Prostate gland (tissue), 2 donors: ENCODE results near the gene PRAME. TPM values are rescaled to one million over a fixed set of nuclear protein-coding genes. Genes with fewer than 3 reads are reported as not detected.
"Not testable (repeated sequence)": the region's sequence is repeated elsewhere in the genome, so short reads cannot be mapped to it uniquely, and the experiment has no call there.

Experiments used
- DNase-seq: peaks from one replicate; pipeline ENCODE4 v3.0.0-alpha.2; 2019; ENCODE audit warnings: low spot score
- H3K27ac ChIP-seq, 2 donors: fragments of 200-600 bp; sonication (generic); 2 replicates each; pipeline ENCODE4 v1.5.1; 2017 to 2019
- H3K27me3 ChIP-seq: fragments of 200-600 bp; sonication (generic); replicated peaks from 2 replicates; pipeline ENCODE4 v1.5.1; 2019; ENCODE audit not compliant: insufficient read depth
- H3K36me3 ChIP-seq, 2 donors: fragments of 200-600 bp; sonication (generic); 1 replicate in 1 of 2; 2 replicates in 1 of 2; pipeline versions ENCODE4 v1.5.1 to v1.8.1; 2017 to 2019
- H3K4me1 ChIP-seq: fragments of 200-600 bp; sonication (generic); replicated peaks from 2 replicates; pipeline ENCODE4 v1.5.1; 2019
- H3K4me3 ChIP-seq, 2 donors: fragments of 200-600 bp; sonication (generic); 2 replicates each; pipeline ENCODE4 v1.5.1; 2017 to 2019
- H3K9me3 ChIP-seq: fragments of 200-600 bp; sonication (generic); 2 replicates; pipeline ENCODE4 v1.5.1; 2017
- CTCF ChIP-seq, 4 experiments: fragments of 200-600 bp in 2 of 4; fragments of 450-650 bp in 2 of 4; sonication (generic) in 2 of 4; IDR thresholded peaks; 1 replicate in 3 of 4; 2 replicates in 1 of 4; pipeline ENCODE4 v1.5.1; 2016 to 2019; ENCODE audit warnings: antibody characterized with exemption in 4 of 4, mild to moderate bottlenecking in 2 of 4, moderate library complexity in 2 of 4
- POLR2A ChIP-seq: fragments of 450-650 bp; IDR thresholded peaks from one replicate; pipeline ENCODE4 v1.6.1; 2016; ENCODE audit warnings: antibody characterized with exemption, mild to moderate bottlenecking
- POLR2AphosphoS5 ChIP-seq: sonication (generic); formaldehyde crosslinking; IDR thresholded peaks from one replicate; pipeline ENCODE4 v1.6.1; 2017; ENCODE audit warnings: antibody characterized with exemption
- WGBS: methylation state at CpG from one replicate; pipeline ENCODE4 v1.1.5; 2018; 5-methylcytosine and 5-hydroxymethylcytosine counted together
- intact Hi-C: fragments of 100-400 bp; cut with DNase I; formaldehyde crosslinking; loops from one replicate; pipeline ENCODE4 v1.14.2; 2022
- total RNA-seq, 2 donors: library from RNA; depleted of rRNA; stranded (reverse); fragments of >200 nt; gene quantifications; one replicate each; pipeline ENCODE4 v1.1.0, GENCODE V29; 2016

The PRAME gene
- total RNA-seq, 2 donors from 2014 or later: 103 TPM; not detected in 1

- DNase-seq: no peak
- Histone ChIP-seq H3K4me1 (no peaks in the 10 kb centered on the region), H3K9me3 (no peaks in the 10 kb centered on the region), H3K4me3 (no peak overlapping the region), H3K36me3 (no peaks in the 10 kb centered on the region), H3K27ac (no peak overlapping the region), H3K27me3 (no peaks in the 10 kb centered on the region)
- WGBS: 69% methylated on average over 4 of the region's 4 CpGs
- intact Hi-C loops: no loop called here
- TF ChIP-seq POLR2AphosphoS5: no peak
- no peak for TF ChIP-seq CTCF (IDR thresholded peaks at IDR 0.05)
- TF ChIP-seq POLR2A: no peak
These were observed 42.1 kb downstream of the PRAME start for GRCh38 chr22:22516992-22517391.

- H3K4me1 ChIP-seq: no peaks in the 10 kb centered on the region
- no peaks in the 10 kb centered on the region for H3K36me3 ChIP-seq
- DNase-seq: no peak
- intact Hi-C loops: no loop called here
- H3K9me3 ChIP-seq: no peaks in the 10 kb centered on the region
- no peak overlapping the region for H3K4me3 ChIP-seq
- H3K27ac ChIP-seq: no peak overlapping the region
- TF ChIP-seq POLR2A: no peak
- TF ChIP-seq CTCF (IDR thresholded peaks at IDR 0.05): no peak
- TF ChIP-seq POLR2AphosphoS5: no peak
- H3K27me3 ChIP-seq: no peaks in the 10 kb centered on the region
These were observed 43.2 kb downstream of the PRAME start for GRCh38 chr22:22515890-22516289.

- DNase-seq, intact Hi-C loops, H3K4me1 ChIP-seq, H3K9me3 ChIP-seq, H3K27me3 ChIP-seq, H3K36me3 ChIP-seq, H3K4me3 ChIP-seq, H3K27ac ChIP-seq: not testable (repeated sequence)
- WGBS: 47% methylated on average over 8 of the region's 8 CpGs
These were observed 44.6 kb downstream of the PRAME start for GRCh38 chr22:22514431-22514830.

GRCh38 chr22:22513619-22514018 lies 45.4 kb downstream of the PRAME start:
- Histone ChIP-seq H3K4me3 (no peak overlapping the region), H3K27ac (no peak overlapping the region), H3K4me1 (no peaks in the 10 kb centered on the region), H3K27me3 (no peaks in the 10 kb centered on the region), H3K9me3 (no peaks in the 10 kb centered on the region), H3K36me3 (no peaks in the 10 kb centered on the region)
- 92% methylated on average over 2 of the region's 2 CpGs for WGBS
- DNase-seq: no peak
- no peak for TF ChIP-seq POLR2A
- intact Hi-C loops: no loop called here

GRCh38 chr22:22512951-22513350 lies 46.1 kb downstream of the PRAME start:
- intact Hi-C loops: no loop called here

GRCh38 chr22:22510833-22511232 lies 48.2 kb downstream of the PRAME start:
- H3K4me1 ChIP-seq, intact Hi-C loops, H3K27ac ChIP-seq, H3K36me3 ChIP-seq, H3K27me3 ChIP-seq, H3K9me3 ChIP-seq, H3K4me3 ChIP-seq, DNase-seq: not testable (repeated sequence)
- 98% methylated on average over 7 of the region's 7 CpGs for WGBS

More at GRCh38 chr22:22512951-22513350, 46.1 kb downstream of the PRAME start:
- 83% methylated on average over 5 of the region's 5 CpGs for WGBS
- H3K36me3 ChIP-seq: no peaks in the 10 kb centered on the region
- TF ChIP-seq POLR2A: no peak
- no peak for TF ChIP-seq CTCF (IDR thresholded peaks at IDR 0.05)
- TF ChIP-seq POLR2AphosphoS5: no peak
- no peak overlapping the region for H3K27ac ChIP-seq
- no peaks in the 10 kb centered on the region for H3K4me1 ChIP-seq
- no peaks in the 10 kb centered on the region for H3K27me3 ChIP-seq
- no peaks in the 10 kb centered on the region for H3K9me3 ChIP-seq
- no peak for DNase-seq
- H3K4me3 ChIP-seq: no peak overlapping the region

- 96% methylated on average over 6 of the region's 6 CpGs for WGBS
- H3K9me3 ChIP-seq, H3K27ac ChIP-seq, H3K36me3 ChIP-seq, H3K4me1 ChIP-seq, H3K4me3 ChIP-seq, H3K27me3 ChIP-seq, DNase-seq, intact Hi-C loops: not testable (repeated sequence)
These were observed 49.2 kb downstream of the PRAME start for GRCh38 chr22:22509912-22510311.
